Brain microvascular endothelial cell (primary cell): ENCODE measurements around the gene RPS18.

ENCODE experiments used
- DNase-seq: peaks from one replicate; pipeline ENCODE4 v3.0.0-alpha.2; 2020
- H3K27ac ChIP-seq: fragments of 250-450 bp; sonication (Bioruptor Pico); 2 replicates; pipeline ENCODE4 v1.5.1; 2020; ENCODE audit warnings: mild to moderate bottlenecking, moderate library complexity
- H3K27me3 ChIP-seq: fragments of 250-450 bp; sonication (Bioruptor Pico); replicated peaks from 2 replicates; pipeline ENCODE4 v1.5.1; 2020; ENCODE audit warnings: mild to moderate bottlenecking
- H3K36me3 ChIP-seq: fragments of 250-450 bp; sonication (Bioruptor Pico); replicated peaks from 2 replicates; pipeline ENCODE4 v1.5.1; 2020; ENCODE audit warnings: mild to moderate bottlenecking
- H3K4me3 ChIP-seq: 2 replicates; pipeline ENCODE4 v1.5.1; 2011; ENCODE audit warnings: low read depth, mild to moderate bottlenecking, control low read depth, low read length, moderate library complexity
- CTCF ChIP-seq: IDR thresholded peaks from 2 replicates; pipeline ENCODE4 v1.5.1; 2011; ENCODE audit warnings: low read depth, mild to moderate bottlenecking, moderate library complexity, low read length, control low read depth, inconsistent platforms; ENCODE audit errors: missing control alignments
- in situ Hi-C: cut with HindIII; loops from 2 replicates; pipeline ENCODE4 v1.10.0; 2017; ENCODE audit warnings: low sequenced_read_pairs, low pct_ligation_motif_present

RPS18 gene

GRCh38 chr6:33286946-33287914 is 15.4 kb downstream of the RPS18 start:
- no peak for DNase-seq
- Histone ChIP-seq H3K4me3 (no peak overlapping the region), H3K36me3 (peaks cover 48% of the 10 kb centered on the region), H3K27ac (no peak overlapping the region), H3K27me3 (no peaks in the 10 kb centered on the region)
- in situ Hi-C loops, result no loop called here
- TF ChIP-seq CTCF, result no peak

- DNase-seq, result no peak
- Histone ChIP-seq H3K4me3 (peak overlapping the region; percentile 86), H3K27me3 (no peaks in the 10 kb centered on the region), H3K27ac (peak overlapping the region; percentile 69), H3K36me3 (peaks cover 50% of the 10 kb centered on the region)
- in situ Hi-C loops, result no loop called here
- TF ChIP-seq CTCF, result no peak
Measured at GRCh38 chr6:33288141-33288920, 16.5 kb downstream of the RPS18 start.

- Histone ChIP-seq H3K36me3 (peaks cover 51% of the 10 kb centered on the region), H3K27ac (peak within 1 kb of the TSS; percentile 69), H3K4me3 (peak within 1 kb of the TSS; percentile 86), H3K27me3 (no peaks in the 10 kb centered on the region)
- peak; percentile 87 for DNase-seq
- in situ Hi-C loops, result no loop called here
- TF ChIP-seq CTCF, result no peak
Measured at GRCh38 chr6:33288921-33289783, 17.3 kb downstream of the RPS18 start, which contains the start of the genes PFDN6 and WDR46. Gene PFDN6 (plus strand): TSS chr6:33289601. CDS start chr6:33289857, 256 bp downstream. Gene WDR46 (minus strand): TSS chr6:33289239. CDS start chr6:33289170, 69 bp downstream.

GRCh38 chr6:33289784-33290315 is 18.0 kb downstream of the RPS18 start:
- peak overlapping the region; percentile 69 for H3K27ac ChIP-seq
- DNase-seq, result no peak

More at GRCh38 chr6:33289784-33290315, 18.0 kb downstream of the RPS18 start:
- no peaks in the 10 kb centered on the region for H3K27me3 ChIP-seq
- TF ChIP-seq CTCF, result no peak
- H3K36me3 ChIP-seq, result peaks cover 52% of the 10 kb centered on the region
- in situ Hi-C loops, result no loop called here
- peak overlapping the region; percentile 86 for H3K4me3 ChIP-seq
